Measurements from ENCODE around the gene MOAP1.
"Not testable (repeated sequence)": the region's sequence is repeated elsewhere in the genome, so short reads cannot be mapped to it uniquely, and the experiment has no call there.

MOAP1 gene

DNA sequence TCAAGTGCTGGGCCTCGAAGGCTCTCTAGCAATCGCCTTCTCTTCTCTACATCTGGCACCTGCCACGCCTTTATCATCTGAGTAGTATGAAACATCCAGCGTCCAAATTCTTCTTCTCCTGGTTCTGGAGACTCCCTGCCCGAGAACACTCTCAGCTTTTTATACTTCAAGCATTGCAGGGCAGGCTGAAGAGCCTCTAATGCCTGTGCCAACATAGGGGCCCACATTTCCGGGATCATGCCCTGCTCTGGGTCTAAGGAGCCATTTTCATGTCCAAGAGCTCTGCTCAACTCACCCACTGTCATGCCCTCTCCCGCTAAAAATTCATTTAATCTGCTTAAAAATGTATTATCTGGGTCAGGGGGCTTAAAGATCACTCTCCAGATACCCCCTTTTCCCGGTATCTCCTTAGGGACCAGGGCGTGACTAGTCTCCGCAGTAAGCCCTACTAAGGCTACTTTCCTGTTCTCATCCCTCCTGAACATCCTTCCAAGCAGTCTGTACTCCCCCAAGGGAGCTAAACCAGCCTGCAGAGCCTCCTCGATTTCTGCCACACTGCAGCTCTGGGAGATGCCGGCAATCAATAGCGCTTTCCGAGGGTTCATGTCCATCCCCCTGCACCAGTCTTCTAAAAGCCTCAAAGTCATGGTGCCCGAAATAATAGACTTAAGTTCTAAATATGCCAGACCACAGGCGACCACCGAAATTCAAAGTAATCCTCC, 940 bp downstream of the MOAP1 start:
- no peak for DNase-seq (ENCODE audit: low read depth)

DNA sequence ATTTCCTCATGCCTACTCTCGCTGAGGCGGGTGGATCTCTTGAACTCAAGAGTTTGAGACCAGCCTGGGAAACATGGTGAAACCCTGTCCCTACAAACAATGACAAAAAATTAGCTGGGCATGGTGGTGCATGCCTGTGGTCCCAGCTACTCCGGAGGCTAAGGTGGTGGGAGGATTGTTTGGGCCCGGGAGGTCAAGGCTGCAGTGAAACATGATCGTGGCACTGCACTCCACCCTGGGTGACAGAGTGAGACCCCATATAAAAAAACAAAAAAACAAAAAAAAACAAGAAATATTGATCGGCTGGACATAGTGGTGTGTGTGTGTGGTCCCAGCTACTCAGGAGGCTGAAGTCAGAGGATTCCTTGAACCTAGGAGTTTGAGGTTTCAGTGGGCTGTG, 9.2 kb downstream of the MOAP1 start:
- no peak for DNase-seq (ENCODE audit: low read depth)

DNA sequence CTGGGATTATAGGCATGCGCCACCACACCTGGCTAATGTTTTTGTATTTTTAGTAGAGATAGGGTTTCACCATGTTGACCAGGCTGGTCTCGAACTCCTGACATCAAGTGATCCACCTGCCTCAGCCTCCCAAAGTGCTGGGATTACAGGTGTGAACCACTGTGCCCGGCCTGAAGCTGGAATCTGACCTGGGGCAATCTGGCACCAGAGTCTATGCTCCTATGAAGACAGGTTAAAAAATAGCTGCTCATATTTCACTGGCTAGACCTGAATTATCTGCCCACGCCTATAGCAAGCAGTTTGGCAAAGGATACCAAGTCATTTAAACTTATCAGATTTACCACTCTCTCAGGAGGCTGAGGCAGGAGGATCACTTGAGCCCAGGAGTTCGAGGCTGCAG, 10.0 kb downstream of the MOAP1 start:
- not testable (repeated sequence) for DNase-seq (ENCODE audit: low read depth)

DNA sequence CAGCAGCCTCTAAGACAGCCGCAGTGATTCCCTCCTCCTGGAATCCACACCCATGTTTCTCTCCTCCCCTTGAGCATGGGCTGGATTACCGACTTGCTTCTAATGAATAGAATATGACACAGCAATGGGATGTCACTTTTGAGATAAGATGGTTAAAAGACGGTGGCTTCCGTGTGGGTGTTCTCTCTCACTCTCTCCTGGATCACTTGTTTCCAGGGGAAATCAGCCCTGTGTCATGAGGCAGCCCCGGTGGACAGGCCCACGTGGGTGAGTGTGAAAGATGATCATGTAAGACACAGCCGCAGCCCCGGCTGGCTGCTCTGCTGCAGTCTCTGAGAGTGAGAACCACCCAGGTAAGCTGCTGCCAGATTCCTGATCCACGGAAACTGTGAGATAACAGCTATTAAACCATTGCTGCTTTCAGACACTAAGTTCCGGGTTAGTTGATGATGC, 10.7 kb downstream of the MOAP1 start:
- no peak for DNase-seq (ENCODE audit: low read depth)

DNA sequence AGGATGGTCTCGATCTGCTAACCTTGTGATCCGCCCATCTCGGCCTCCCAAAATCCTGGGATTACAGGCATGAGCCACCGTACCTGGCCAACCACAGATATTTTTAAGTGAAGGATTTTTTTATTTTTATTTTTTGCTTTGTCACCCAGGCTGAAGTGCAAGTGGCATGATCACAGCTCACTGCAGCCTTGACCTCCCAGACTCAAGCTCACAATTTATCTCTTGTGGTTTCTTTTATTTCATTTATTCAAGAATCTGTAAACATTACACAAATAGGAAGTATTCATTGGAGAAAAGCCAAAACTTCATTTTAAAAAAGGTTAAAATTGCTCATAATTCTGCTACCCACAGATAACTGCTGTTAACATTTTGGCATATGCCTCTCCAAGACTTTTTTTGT, 13.3 kb downstream of the MOAP1 start:
- no peak for DNase-seq (ENCODE audit: low read depth)

DNA sequence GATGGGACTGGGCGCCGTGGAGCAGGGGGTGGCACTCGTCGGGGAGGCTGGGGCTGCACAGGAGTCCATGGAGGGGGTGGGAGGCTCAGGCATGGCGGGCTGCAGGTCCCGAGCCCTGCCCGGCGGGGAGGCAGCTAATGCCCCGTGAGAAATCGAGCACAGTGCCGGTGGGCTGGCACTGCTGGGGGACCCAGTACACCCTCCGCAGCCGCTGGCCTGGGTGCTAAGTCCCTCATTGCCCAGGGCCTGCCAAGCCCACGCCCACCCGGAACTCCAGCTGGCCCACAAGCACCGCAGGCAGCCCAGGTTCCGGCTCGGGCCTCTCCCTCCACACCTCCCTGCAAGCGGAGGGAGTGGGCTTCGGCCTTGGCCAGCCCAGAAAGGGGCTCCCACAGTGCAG, 14.6 kb downstream of the MOAP1 start:
- DNase-seq (ENCODE audit: low read depth), result not testable (repeated sequence)

DNA sequence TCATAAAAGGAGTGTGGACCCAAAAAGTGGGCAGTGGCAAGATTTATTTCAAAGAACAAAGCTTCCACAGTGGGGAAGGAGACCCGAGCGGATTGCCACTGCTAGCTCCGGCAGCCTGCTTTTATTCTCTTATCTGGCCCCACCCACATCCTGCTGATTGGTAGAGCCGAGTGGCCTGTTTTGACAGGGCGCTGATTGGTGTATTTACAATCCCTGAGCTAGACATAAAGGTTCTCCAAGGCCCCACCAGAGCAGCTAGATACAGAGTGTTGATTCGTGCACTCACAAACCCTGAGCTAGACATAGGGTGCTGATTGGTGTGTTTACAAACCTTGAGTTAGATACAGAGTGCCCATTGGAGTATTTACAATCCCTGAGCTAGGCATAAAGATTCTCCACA, 15.1 kb downstream of the MOAP1 start:
- DNase-seq (ENCODE audit: low read depth), result not testable (repeated sequence)

DNA sequence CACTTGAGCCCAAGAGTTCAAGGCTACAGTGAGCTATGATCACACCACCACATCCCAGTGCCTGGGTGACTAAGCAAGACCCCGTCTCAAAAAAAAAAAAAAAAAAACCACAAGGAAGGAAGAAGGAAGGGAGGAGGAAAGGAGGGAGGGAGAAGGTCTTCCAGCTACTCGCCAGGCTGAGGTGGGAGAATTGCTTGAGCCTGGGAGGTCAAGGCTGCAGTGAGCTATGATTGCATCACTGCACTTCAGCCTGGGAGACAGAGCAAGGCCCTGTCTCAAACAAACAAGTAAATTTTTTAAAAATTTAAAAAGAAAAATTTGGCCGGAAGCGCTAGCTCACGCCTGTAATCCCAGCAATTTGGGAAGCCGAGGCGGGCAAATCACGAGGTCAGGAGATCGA, 16.1 kb downstream of the MOAP1 start:
- not testable (repeated sequence) for DNase-seq (ENCODE audit: low read depth)

DNA sequence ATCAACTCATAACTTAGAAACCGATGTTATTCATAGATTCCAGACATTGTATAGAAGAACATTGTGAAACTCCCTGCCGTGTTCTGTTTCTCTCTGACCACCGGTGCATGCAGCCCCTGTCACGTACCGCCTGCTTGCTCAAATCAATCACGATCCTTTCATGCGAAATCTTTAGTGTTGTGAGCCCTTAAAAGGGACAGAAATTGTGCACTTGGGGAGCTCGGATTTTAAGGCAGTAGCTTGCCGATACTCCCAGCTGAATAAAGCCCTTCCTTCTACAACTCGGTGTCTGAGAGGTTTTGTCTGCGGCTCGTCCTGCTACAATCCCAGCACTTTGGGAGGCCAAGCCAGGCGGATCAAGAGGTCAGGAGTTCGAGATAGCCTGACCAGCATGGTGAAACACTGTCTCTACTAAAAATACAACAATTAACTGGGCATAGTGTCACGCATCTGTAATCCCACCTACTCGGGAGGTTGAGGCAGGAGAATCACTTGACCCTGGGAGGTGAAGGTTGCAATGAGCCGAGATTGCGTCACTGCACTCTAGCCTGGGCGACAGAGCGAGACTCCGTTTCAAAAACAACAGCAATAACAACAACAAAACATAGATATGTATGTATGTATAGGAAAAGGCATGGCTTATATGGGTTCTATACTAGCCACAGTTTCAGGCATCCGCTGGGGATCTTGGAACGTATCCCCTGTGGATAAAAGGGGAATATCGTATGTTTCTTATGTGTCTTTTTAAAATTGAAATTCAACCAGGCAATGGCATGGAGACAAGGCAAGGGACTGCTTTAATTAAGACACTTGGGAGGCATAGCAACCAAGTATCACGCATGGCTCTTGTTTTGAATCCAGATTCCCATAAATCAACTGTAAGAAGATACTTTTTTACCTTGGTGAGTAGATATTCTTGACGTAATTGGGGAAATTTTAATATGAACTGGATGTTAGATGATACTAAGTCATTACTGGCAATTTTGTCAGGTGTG, 19.1 kb downstream of the MOAP1 start:
- not testable (repeated sequence) for DNase-seq (ENCODE audit: low read depth)

DNA sequence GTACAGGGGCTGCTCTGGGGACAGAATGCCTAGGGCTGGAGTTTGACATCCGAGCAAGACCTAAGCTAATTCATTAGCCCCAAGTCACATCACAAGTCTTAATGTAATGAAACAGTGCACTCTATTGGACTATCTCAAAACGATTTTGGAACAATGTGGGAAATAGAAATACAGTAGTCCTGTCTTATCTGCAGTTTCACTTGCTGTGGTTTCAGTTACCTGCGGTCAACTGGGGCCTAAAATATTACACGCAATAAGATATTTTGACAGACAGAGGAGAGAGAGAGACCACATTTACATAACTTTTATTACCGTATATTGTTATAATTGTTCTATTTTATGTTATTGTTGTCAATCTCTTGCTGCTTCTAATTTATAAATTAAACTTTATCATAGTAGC, 21.1 kb downstream of the MOAP1 start:
- DNase-seq (ENCODE audit: low read depth), result no peak

DNA sequence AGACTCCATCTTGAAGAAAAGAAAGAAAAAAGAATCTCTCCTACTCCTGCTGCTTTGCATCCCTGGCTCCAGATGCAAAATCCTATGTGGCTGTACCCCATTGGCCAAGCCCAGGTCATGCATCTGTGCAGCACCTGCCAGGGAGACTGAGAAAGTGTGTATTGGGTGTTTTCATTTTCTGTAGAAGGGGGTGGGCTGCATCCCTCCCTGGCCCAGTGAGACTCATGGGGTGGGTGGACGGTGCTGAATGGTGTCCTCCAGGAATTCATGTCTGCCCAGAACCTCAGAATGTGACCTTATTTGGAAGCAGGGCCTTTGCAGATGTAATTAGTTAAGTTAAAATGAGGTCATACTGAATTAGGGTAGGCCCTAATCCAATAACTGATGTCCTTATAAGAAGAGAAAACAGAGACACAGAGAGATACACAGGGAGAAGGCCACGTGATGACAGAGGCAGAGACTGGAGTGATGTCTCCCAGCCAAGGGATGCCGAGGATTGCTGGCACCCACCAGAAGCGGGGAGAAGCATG, 23.2 kb downstream of the MOAP1 start:
- no peak for DNase-seq (ENCODE audit: low read depth)

DNA sequence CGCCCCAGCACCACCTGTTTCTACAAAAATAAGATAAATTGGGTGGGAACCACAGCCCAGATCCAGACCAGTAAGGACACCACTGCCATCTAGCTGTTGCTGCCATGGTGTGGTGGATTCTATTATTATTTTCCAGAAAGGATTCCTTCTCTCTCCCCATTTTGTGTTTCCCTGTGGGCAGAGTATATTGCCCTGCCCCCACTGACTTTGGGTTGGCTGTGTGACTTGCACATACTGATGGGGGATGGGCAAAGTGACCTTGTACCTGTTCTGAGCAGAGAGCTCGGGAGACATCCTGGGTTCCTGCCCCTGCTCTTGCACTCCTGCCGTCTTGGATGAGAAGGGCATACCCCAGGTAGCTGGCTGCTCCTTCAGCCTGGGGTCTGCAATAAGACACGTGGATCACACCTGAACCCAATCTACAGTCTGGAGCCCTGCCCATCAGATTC, 24.3 kb downstream of the MOAP1 start:
- no peak for DNase-seq (ENCODE audit: low read depth)

DNA sequence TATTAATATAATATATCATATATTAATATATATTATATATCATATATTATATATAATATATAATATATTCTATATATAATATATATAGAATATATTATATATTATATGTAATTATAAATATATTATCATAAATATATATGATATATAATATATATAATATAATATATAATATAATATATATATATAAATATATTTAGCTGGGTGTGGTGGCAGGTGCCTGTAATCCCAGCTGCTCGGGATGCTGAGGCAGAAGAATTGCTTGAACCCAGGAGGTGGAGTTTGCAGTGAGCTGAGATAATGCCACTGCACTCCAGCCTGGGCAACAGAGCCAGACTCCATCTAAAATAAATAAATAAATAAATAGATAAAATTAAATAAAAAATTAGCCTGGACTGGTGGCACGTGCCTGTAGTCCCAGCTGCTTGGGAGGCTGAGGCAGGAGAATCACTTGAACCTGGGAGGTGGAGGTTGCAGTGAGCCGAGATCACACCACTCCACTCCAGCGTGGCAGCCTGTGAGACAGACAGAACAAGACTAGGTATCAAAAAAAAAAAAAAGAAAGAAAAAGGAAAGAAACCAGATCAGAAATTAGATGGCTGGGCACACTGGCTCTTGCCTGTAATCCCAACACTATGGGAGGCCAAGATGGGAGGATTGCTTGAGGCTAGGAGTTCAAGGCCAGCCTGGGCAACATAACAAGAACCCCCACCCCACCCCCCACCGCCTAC, 24.9 kb downstream of the MOAP1 start:
- not testable (repeated sequence) for DNase-seq (ENCODE audit: low read depth)

DNA sequence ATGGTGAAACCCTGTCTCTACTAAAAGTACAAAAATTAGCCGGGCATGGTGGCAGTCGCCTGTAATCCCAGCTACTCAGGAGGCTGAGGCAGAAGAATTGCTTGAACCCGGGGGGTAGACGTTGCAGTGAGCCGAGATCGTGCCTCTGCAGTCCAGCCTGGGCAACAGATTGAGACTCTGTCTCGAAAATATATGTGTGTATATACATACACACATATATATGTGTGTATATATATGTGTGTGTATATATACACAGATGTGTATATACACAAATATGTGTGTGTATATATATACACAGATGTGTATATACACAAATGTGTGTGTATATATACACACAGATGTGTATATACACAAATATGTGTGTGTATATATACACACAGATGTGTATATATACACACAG, 26.3 kb downstream of the MOAP1 start:
- DNase-seq (ENCODE audit: low read depth), result not testable (repeated sequence)

DNA sequence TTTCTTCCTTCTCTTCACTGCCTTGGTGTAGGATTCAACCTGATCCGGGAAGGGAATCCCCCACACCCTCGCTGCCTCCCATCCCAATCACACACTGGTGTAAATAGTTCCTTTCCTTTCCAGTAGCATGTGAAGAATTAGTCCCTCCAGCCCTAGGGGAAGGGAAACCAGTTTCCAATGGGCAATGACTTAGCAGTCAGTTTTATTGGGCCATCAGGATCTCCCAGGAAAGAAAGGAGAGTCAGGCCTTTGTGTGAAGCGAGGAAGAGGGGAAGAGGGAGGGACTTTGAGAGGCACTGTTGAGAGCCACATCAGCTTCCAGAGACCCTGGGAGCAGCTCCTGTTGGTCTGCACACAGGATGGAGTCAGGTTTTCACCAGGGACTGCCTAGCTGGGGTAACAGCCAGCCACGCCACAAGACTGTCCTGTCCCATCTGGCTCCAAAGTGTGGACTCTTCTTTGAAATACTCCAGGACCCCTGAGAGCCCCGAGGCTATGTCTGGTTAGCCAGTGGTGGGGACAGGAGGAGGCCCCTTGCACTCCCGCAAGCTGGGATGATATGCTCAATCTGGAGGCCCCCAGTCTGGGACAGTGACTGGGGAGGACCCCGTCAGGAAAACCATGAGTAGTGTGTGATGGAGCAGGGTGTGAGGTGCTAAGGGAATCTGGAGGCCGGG, 27.9 kb downstream of the MOAP1 start:
- DNase-seq (ENCODE audit: low read depth), result no peak

DNA sequence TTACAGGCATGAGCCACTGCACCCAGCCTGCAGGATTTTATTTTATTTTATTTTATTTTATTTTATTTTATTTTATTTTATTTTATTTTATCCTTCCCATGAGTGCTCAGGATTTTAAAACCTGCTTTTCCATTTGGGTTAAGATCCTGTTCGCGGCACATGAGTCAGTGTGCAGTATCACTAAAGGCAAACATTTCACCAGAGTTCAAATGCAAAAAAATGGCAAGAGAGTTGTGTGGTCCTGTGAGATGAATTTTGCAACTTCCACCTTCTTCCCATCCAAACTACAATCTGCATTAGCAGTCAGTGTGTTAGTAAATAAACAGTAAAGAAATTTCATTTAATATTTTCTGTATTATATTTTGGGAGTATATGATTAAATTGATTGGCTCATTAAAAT, 29.0 kb downstream of the MOAP1 start:
- DNase-seq (ENCODE audit: low read depth), result no peak

DNA sequence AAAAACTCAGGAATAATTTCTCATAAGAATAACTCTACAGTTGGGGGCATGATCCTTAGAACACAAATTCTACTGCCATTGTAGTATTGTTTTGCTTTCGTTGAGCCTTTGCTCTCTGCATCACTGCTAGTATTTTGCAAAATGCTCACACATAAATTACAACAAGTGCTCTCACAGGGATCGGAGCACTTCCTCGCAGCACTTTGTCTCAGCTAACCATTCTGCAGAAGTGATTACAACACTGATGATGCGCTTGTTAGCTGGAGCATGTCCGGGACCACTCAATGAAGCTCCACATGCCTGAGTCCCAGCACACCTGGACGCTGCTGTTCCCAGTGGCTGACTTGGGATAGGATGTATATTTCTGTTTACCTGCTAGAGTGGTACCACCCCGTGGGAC, 31.6 kb downstream of the MOAP1 start:
- no peak for DNase-seq (ENCODE audit: low read depth)

DNA sequence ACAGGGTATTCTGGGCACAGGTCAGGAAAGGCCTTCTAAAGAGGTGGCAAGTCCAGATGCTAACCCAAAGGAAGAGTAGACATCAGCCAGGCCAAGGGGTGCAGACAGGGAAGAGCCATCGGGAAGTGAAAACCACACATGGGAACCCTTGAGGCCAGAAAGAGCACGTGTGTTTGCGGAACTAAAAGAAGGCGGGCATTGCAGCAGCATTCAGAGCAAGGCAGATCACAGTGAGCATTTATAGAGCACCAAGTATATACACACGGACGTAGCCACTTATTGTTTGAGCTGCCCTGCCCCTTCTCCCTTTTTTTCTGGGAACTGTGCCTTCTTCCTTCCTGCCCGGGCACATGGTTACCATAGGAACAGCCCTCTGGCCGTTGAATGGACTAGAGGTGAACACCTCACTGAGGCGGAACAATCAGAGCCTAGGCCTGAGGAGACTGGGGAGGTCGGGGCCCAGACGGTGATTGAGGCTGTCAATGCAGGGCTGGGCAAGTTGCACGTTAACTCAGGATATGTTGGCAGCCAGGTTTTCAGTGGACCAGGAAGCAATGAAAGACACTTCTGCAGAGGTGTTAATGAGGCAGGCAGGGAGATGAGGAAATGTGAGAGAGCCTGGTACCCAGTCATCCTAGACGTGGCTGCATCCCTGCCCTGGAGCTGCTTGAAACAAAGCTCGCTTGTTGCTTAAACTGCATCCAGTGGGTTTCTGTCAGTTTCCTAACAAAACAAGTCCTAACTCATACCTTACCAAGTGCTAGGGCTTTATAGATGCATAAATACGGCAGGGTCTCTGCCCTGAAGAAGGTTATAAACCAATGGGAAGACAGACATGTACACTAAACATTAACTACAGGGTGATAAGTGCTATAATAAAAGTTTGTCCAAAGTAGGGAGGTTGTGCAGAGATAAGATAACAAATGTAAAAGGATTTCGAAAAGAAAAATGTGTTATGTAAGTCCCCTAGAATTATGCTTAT, 34.2 kb downstream of the MOAP1 start:
- no peak for DNase-seq (ENCODE audit: low read depth)

DNA sequence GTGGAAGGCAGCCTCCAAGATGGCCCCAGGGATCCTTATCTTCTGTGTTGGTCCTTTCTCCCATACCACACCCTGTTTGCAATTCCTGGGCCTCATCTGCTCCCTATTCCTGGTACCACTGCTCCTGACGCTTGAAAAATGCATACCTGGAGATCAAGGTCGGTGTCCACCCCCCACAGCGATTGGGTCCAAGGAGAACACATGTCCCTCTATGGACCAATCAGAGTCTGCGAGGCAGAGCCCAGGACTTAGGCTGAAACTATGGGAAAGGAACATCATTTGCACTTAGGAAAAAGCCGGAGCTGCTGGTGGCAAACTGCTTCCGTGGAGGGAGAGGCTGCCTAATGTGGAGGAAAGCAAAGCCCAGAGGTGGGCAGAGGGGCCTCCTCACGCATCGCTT, 35.7 kb downstream of the MOAP1 start:
- no peak for DNase-seq (ENCODE audit: low read depth)

DNA sequence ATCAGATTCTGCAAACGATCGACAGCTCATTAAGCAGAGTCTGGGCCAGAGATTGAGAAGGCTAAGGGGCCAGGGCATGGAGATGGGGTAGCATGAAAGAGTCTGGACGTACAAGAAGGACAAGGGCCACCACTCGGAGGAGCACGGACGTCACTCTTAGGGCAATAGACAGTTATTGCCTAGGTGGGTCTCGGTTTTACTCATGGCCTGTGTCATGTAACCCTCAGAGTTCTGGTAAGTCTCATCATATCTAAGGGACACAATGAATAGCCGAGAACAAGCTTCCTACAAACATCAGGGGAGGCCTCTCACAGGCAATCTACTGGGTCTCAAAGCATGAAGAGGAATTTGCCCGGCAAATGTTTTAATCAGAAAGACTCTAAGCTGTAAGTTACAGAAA, 38.6 kb downstream of the MOAP1 start:
- DNase-seq (ENCODE audit: low read depth), result no peak

All from HS-27A (cell line).